Naive thymus-derived CD8-positive, alpha-beta T cell (primary cell): ENCODE data around the gene PDYN. TPM values are rescaled to one million over a fixed set of nuclear protein-coding genes. Genes with fewer than 3 reads are reported as not detected.

Source experiments
- ATAC-seq, 2 donors: fragments of 150-1000 bp; cut with Tn5 transposase in 1 of 2; sonication (Bioruptor Pico), chemical (Tn5 transposase) in 1 of 2; 1 replicate in 1 of 2; 2 replicates in 1 of 2; pipeline ENCODE4 v1.10.0; 2021; ENCODE audit warnings: mild to moderate bottlenecking in 2 of 2, moderate library complexity in 2 of 2
- POLR2A ChIA-PET: fragments of 350-600 bp; sonication (Branson Sonifier 250); formaldehyde crosslinking; loops from one replicate; lab custom pipeline; 2021; ENCODE audit warnings: antibody characterized with exemption; lab: Charles Lee
- DNase-seq, 10 donors: peaks; one replicate each; pipeline versions ENCODE4 v3.0.0 to v3.0.0-alpha.2; 2020 to 2022
- H3K27ac Mint-ChIP-seq, 10 donors: one replicate each; pipeline ENCODE4 v1.8.0; 2020 to 2022; ENCODE audit warnings: mild to moderate bottlenecking in 10 of 10, mixed read lengths in 10 of 10, moderate library complexity in 4 of 10, inconsistent platforms in 1 of 10
- H3K27me3 Mint-ChIP-seq, 5 donors: one replicate each; pipeline ENCODE4 v1.8.0; 2021 to 2022; ENCODE audit warnings: mixed read lengths in 5 of 5
- H3K36me3 Mint-ChIP-seq, 3 donors: one replicate each; pipeline ENCODE4 v1.8.0; 2020 to 2022; ENCODE audit warnings: mixed read lengths in 3 of 3, mild to moderate bottlenecking in 2 of 3, inconsistent platforms in 1 of 3
- H3K4me1 Mint-ChIP-seq, 4 donors: one replicate each; pipeline ENCODE4 v1.8.0; 2021 to 2022; ENCODE audit warnings: mixed read lengths in 4 of 4
- H3K4me3 Mint-ChIP-seq, 10 donors: one replicate each; pipeline ENCODE4 v1.8.0; 2020 to 2022; ENCODE audit warnings: mild to moderate bottlenecking in 10 of 10, mixed read lengths in 10 of 10, moderate library complexity in 6 of 10, inconsistent platforms in 1 of 10
- H3K9me3 Mint-ChIP-seq, 9 donors: one replicate each; pipeline ENCODE4 v1.8.0; 2020 to 2022; ENCODE audit warnings: mixed read lengths in 9 of 9, mild to moderate bottlenecking in 3 of 9, inconsistent platforms in 1 of 9, moderate library complexity in 1 of 9
- polyA plus RNA-seq, 3 donors: library from polyadenylated mRNA; unstranded; fragments of 300-500 nt; fragmentation: Illumina TruSeq; gene quantifications; one replicate each; pipeline ENCODE4 v1.2.3, GENCODE V29; 2021
- total RNA-seq, 8 experiments: library from RNA in 2 of 8; stranded (reverse) in 2 of 8; gene quantifications; one replicate each; pipeline ENCODE4 v1.2.3 and lab custom pipeline; 2021 to 2026

Gene PDYN
- total and polyA plus RNA-seq, 5 experiments from 2014 or later: not detected

DNA sequence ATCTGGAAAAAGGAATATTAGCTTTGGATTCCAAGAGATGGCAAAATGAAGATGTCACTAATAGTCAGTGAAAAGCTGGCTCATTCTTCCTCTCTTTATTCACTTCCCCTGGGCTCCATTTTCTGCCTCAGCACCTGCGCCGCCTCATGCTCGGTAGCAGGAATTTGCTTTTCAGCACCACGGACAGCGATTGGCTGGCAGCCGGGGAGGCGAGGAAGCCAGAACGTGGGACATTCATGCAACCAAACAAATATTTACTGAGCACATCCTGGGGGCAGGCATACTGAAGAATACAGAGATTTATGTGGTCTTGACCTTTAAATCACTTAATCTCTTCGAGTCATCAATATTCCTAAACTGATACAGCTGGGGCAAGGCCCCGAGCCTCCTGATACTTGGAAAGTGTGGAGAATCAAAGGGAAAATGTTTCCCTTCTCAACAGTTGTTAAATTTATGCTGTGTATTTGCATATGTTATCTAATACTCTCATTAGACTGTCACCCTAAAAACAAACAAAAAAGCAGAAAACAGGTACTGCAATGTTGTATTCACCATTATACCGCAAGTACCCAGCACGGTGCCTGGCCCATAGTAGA is 12.1 kb upstream of the PDYN start:
- Mint-ChIP-seq H3K36me3 (no peaks in the 10 kb centered on the region), H3K27ac (no peak overlapping the region), H3K4me1 (no peaks in the 10 kb centered on the region), H3K4me3 (no peak overlapping the region), H3K27me3 (peaks cover 25 to 46% (median 33%) of the 10 kb centered on the region in 5 donors), H3K9me3 (peaks cover 0 to 5% (median 0%) of the 10 kb centered on the region in 9 donors)
- DNase-seq (peak; percentile 15 to 73 (median 54)), ATAC-seq (no peak)
- POLR2A ChIA-PET: no interaction called here

DNA sequence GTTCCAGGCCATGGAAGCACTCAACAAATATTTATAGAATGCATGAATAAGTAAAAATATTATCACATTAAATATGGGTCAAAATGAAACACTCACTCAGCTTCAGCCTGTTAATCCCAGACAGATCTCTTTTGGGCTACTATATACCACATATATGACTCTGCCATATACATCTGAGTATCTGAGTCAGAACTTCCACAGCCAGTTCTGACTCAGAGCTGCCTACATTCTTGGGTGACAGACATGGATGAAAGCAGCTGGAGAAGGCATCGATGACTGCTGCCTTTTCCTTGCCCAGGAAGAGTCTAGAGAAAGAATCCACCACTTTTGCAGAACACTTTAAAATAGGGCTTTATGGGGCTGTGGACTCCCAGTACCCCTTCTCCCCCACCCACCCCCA is 11.5 kb upstream of the PDYN start:
- Mint-ChIP-seq H3K27ac (no peak overlapping the region), H3K27me3 (peaks cover 23 to 41% (median 29%) of the 10 kb centered on the region in 5 donors), H3K4me3 (no peak overlapping the region), H3K4me1 (no peaks in the 10 kb centered on the region), H3K36me3 (no peaks in the 10 kb centered on the region), H3K9me3 (peaks cover 0 to 3% (median 0%) of the 10 kb centered on the region in 9 donors)
- no peak for ATAC-seq
- DNase-seq: no peak
- POLR2A ChIA-PET: no interaction called here

DNA sequence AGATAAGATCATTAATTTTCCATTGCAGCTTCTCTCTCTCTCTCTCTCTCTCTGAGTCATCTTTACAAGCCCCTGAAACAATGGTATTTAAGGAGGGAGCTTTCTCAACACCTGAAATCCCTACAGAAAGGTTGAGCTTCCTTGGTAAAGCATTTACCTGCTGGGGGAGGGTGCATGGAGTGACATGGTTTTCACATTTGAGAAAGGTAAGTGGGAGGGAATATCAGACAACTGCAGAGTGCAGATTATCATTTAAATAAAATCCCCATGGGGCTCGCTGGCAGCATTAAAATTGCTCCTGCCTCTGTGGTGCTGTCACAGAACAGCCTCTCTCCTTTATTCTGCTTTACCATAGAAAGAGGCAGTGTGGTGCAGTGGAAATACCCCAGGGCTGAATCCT is 10.3 kb upstream of the PDYN start:
- peaks cover 14 to 34% (median 21%) of the 10 kb centered on the region in 5 donors for H3K27me3 Mint-ChIP-seq
- no peaks in the 10 kb centered on the region for H3K4me1 Mint-ChIP-seq
- no peak overlapping the region for H3K4me3 Mint-ChIP-seq
- DNase-seq (no peak), ATAC-seq (no peak)
- no peak overlapping the region for H3K27ac Mint-ChIP-seq
- no peaks in the 10 kb centered on the region for H3K36me3 Mint-ChIP-seq
- H3K9me3 Mint-ChIP-seq: peaks cover 0 to 3% (median 0%) of the 10 kb centered on the region in 9 donors
- POLR2A ChIA-PET: no interaction called here

DNA sequence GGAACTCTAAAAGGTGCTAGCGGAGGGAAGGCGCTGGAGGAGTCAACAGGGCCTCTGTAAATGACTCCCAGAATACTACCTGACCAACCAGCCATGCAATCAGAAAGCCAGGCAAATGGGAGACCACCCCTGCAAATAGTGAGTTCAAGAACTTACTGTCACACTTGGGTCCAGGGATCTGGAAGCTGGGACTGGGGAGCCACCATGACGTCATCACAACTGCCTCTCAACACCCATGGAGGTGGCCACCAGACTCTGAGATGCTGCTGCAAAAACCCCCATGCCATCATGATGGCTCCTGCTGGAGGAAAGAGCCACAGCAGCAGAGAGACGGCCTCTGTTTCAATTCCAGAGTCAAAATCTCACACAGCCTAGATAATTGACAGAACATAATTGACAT is 8.5 kb upstream of the PDYN start:
- POLR2A ChIA-PET: no interaction called here
- H3K36me3 Mint-ChIP-seq: no peaks in the 10 kb centered on the region
- no peak overlapping the region for H3K4me3 Mint-ChIP-seq
- H3K27ac Mint-ChIP-seq: no peak overlapping the region
- ATAC-seq (no peak), DNase-seq (no peak)
- H3K9me3 Mint-ChIP-seq: peaks cover 0 to 3% (median 0%) of the 10 kb centered on the region in 9 donors
- H3K27me3 Mint-ChIP-seq: peaks cover 21 to 37% (median 28%) of the 10 kb centered on the region in 5 donors
- no peaks in the 10 kb centered on the region for H3K4me1 Mint-ChIP-seq

DNA sequence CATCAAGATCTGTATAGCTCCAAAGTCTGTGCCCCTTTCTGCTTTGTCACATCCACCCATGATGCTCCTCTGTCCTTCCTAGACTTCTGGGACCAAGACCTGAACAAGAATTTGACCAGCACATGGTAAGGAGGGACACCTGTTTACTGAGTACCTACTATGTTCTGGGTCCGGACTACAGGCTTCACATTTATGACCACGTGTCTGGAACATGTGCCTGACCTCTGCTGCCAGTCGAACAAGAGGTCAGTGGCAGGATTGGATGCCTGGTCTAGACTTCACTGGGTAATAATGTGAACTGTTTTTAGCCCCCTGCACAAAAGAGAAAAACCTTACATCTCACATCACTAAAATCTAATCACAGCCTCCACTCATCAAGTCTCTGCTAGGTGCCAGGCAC is 7.3 kb upstream of the PDYN start:
- H3K9me3 Mint-ChIP-seq: no peaks in the 10 kb centered on the region
- H3K4me3 Mint-ChIP-seq: no peak overlapping the region
- POLR2A ChIA-PET: no interaction called here
- H3K27ac Mint-ChIP-seq: no peak overlapping the region
- DNase-seq: no peak
- no peaks in the 10 kb centered on the region for H3K36me3 Mint-ChIP-seq
- H3K4me1 Mint-ChIP-seq: no peaks in the 10 kb centered on the region
- peaks cover 22 to 43% (median 37%) of the 10 kb centered on the region in 5 donors for H3K27me3 Mint-ChIP-seq
- ATAC-seq: no peak

DNA sequence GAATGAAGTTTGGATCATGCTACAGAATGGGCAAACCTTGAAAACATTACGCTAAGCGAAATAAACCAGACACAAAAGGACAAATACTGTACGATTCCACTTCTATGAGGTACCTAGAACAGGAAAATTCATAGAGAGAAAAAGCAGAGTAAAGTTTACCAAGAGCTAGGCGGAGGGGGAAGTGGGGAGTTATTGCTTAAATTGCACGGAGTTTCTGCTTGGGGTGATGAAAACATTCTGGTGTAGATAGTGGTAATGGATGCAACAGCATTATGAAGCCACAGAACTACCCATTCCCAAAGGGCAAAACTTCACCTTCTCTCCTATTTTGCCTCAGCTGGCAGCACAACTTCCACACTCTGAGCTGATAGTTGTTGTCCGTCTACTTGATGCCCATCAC is 6.4 kb upstream of the PDYN start:
- ATAC-seq: no peak
- Mint-ChIP-seq H3K27ac (no peak overlapping the region), H3K4me3 (no peak overlapping the region), H3K27me3 (peaks cover 26 to 47% (median 41%) of the 10 kb centered on the region in 5 donors), H3K9me3 (no peaks in the 10 kb centered on the region), H3K36me3 (no peaks in the 10 kb centered on the region), H3K4me1 (no peaks in the 10 kb centered on the region)
- no peak for DNase-seq
- POLR2A ChIA-PET: no interaction called here

DNA sequence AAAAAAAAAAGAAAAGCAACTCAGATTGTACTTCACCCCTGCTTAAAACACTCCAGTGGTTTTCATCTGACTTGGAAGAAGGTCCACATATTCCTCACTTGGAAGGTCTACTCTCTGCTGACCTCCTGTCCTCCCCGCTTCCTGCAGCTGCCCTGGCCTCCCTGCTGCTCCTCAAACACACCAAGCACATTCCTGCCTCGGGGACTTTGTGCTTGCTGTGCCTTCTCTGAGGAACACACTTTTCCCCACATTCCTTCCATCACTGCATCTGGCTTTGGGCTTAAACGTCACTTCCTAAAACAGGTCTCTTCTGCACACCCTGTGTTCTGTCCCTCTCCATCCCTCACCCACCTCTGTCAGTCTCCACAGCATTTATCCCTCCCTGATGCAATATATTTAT is 4.9 kb upstream of the PDYN start:
- H3K9me3 Mint-ChIP-seq: no peaks in the 10 kb centered on the region
- peaks cover 33 to 62% (median 49%) of the 10 kb centered on the region in 5 donors for H3K27me3 Mint-ChIP-seq
- no peaks in the 10 kb centered on the region for H3K36me3 Mint-ChIP-seq
- no peak for DNase-seq
- POLR2A ChIA-PET: no interaction called here
- peaks cover 0 to 3% (median 0%) of the 10 kb centered on the region in 4 donors for H3K4me1 Mint-ChIP-seq
- ATAC-seq: no peak
- H3K4me3 Mint-ChIP-seq: no peak overlapping the region
- H3K27ac Mint-ChIP-seq: no peak overlapping the region

DNA sequence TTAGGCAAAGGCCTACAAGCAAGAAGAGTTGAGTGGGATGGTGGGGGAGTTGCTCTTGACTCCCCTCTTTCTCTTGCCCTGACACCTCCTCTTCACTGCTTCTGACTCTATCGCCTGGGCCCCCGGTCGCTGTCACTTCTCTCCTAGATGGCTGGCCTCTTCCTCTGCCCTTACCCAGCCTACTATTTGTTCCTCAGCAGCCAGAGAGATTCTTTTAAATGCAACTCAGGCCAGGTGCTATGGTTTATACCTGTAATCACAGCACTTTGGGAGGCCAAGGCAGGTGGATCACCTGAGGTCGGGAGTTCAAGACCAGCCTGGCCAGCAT is 4.3 kb upstream of the PDYN start:
- Mint-ChIP-seq H3K27ac (no peak overlapping the region), H3K4me3 (no peak overlapping the region), H3K9me3 (no peaks in the 10 kb centered on the region), H3K27me3 (peaks cover 35 to 67% (median 55%) of the 10 kb centered on the region in 5 donors), H3K36me3 (no peaks in the 10 kb centered on the region), H3K4me1 (peaks cover 0 to 3% (median 0%) of the 10 kb centered on the region in 4 donors)
- POLR2A ChIA-PET: no interaction called here
- no peak for ATAC-seq
- DNase-seq: no peak

DNA sequence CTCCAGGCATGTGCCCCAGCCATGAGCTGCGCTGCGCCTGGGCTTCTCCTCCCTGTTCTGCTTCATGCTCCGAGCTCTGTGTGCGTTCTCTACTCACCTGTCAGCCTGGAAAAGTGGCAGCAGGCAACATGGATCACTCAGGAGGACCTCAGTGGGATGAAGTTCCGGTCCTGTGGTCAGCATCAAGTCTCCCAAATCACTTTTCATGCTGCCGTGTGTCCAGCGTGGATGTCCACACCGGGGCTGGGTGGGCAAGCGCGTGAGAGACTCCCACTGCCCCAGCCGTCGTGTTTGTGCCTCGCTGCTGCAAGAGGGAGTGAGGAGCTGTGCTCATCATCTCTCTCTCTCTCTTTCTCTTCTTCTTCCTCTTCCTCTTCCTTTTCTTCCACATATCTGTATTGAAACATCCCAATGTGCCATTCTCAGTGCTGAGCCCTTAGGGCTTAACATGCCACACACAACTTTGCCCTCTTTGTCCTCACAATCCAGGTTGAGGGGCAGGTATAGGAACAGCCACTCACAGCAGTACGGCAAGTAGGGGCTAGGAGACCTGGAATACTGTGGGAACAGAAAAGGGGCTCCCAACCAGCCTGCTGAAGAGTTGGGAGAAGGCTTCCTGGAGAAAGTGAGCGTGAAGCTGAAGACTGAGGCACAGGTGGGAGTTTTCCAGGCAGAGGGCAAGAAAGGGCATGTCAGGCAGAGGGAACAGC is 3.8 kb upstream of the PDYN start:
- H3K4me3 Mint-ChIP-seq: no peak overlapping the region
- no peak overlapping the region for H3K27ac Mint-ChIP-seq
- H3K27me3 Mint-ChIP-seq: peaks cover 36 to 65% (median 57%) of the 10 kb centered on the region in 5 donors
- POLR2A ChIA-PET: no interaction called here
- peaks cover 0 to 3% (median 0%) of the 10 kb centered on the region in 4 donors for H3K4me1 Mint-ChIP-seq
- ATAC-seq (no peak), DNase-seq (no peak)
- H3K36me3 Mint-ChIP-seq: no peaks in the 10 kb centered on the region
- no peaks in the 10 kb centered on the region for H3K9me3 Mint-ChIP-seq

DNA sequence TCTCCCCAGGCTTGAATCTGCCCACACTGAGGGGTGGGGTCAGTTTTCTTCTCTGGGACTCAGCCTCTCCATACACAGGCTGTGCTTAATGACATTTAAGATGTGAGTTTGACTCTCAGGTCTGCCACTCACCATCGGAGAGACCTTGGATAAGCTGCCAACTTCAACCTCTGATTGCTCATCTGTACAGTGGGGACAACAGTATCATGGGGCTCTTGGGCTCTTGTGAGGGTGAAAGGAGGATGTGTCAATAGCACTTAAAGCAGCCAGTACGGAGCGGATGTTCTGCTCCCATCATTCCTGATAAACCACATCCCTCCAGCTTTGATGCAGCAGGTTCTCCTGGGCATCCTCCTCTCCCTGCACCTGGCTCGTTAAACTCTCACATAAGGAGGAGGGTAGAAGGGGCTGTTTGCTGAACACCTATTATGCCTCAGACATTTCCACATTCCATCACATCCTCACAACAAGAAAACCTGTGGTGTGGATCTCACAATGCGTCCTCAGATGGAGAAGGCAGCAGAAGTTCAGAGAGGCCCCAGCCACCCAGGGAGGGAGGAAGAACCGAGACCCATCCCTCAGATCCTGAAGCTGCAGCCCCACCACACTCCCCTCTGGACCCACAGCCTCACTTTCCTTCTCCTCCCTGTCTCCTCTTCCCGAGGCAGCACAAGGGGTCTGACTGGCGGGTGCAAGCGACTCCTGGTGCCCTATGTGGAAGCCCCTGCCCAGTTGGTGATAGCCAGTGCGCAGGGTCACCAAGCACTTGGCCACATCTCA is 1.9 kb upstream of the PDYN start:
- POLR2A ChIA-PET: no interaction called here
- H3K27ac Mint-ChIP-seq: peak overlapping the region in 1 of 10 donors; percentile 20
- H3K9me3 Mint-ChIP-seq: no peaks in the 10 kb centered on the region
- no peak for ATAC-seq
- H3K4me3 Mint-ChIP-seq: no peak overlapping the region
- DNase-seq: no peak
- peaks cover 0 to 3% (median 0%) of the 10 kb centered on the region in 4 donors for H3K4me1 Mint-ChIP-seq
- H3K36me3 Mint-ChIP-seq: no peaks in the 10 kb centered on the region
- H3K27me3 Mint-ChIP-seq: peaks cover 35 to 66% (median 62%) of the 10 kb centered on the region in 5 donors

DNA sequence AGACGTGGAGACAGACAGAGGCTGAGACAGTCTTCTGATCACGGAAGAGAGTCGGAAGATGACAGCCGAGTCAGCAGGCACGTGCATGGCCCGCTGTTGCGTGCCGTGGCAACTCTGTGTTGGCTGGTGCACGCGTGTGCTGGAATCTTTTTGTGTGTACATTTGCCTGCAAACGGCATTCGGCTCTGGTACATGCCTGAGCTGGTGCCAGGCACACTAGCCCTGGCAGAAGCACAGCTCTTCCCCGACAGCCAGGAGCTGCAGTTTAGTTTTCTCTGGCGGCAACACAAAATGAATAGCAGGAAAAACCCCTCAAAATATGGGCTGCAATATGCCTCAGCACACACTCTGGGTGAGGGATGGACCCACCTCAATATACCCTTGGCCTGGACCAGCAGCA is 769 bp upstream of the PDYN start:
- Mint-ChIP-seq H3K4me1 (peaks cover 0 to 3% (median 0%) of the 10 kb centered on the region in 4 donors), H3K36me3 (no peaks in the 10 kb centered on the region), H3K9me3 (no peaks in the 10 kb centered on the region), H3K4me3 (no peak overlapping the region), H3K27me3 (peaks cover 35 to 75% (median 68%) of the 10 kb centered on the region in 5 donors), H3K27ac (no peak overlapping the region)
- no peak for ATAC-seq
- POLR2A ChIA-PET: no interaction called here
- DNase-seq: no peak

DNA sequence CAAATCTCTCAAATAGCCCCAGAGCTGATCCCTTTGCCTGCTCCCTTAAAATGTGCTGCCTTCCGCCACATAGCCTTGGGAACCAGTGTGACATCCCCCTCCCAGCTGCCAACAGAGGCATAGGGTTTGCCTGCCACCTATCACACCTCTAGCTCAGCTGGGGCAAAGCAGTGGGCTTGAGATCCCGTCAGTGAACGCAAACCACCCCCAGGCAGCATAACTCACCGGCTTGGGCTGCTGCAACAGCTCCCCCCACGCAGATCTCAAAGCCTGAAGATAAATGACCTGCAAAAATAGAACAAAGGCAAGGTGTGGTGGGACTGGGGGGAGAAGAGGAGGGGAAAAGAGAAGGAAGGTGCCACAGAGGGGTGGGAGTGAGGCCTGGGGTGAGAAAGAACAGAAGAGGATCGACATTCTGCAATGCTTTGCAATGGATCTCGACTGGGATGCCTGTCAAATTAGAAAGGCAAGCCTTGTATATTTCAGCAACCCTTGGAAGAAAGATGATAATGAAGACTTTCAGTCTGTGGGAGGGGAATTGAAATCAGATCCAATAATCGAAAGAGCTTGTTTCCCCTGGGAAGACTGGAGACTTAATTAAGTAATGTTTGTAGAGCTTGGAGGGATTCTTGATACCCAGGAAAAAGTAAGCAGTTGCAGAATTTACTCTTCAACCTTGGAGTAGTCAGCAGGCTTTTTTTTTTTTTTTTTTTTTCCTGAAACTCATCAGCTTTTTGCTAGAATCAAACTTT is 1.3 kb downstream of the PDYN start:
- POLR2A ChIA-PET: no interaction called here
- no peak for DNase-seq
- Mint-ChIP-seq H3K27ac (peak overlapping the region in 1 of 10 donors; percentile 37), H3K4me1 (peaks cover 0 to 3% (median 0%) of the 10 kb centered on the region in 4 donors), H3K36me3 (no peaks in the 10 kb centered on the region), H3K27me3 (peaks cover 27 to 70% (median 56%) of the 10 kb centered on the region in 5 donors), H3K9me3 (no peaks in the 10 kb centered on the region), H3K4me3 (no peak overlapping the region)
- ATAC-seq: no peak
